GM10248 (cell line): ENCODE measurements around the gene DAB2IP.

ENCODE experiments used
- CTCF ChIA-PET: fragments of 300-600 bp; sonication (Branson Sonifier 250); formaldehyde crosslinking; extraction: SDS; loops from one replicate; lab custom pipeline; 2021; ENCODE audit warnings: antibody characterized with exemption; lab: Yijun Ruan, JAX
- POLR2A ChIA-PET: fragments of 350-650 bp; sonication (Branson Sonifier 250); formaldehyde crosslinking; extraction: SDS; loops from one replicate; lab custom pipeline; 2020; ENCODE audit warnings: antibody characterized with exemption; lab: Yijun Ruan, JAX
- DNase-seq: peaks from one replicate; pipeline ENCODE4 v3.0.0; 2012; ENCODE audit errors: extremely low spot score
- CTCF ChIP-seq: IDR thresholded peaks from 2 replicates; pipeline ENCODE4 v1.5.1; 2012; ENCODE audit warnings: mild to moderate bottlenecking, low read depth; ENCODE audit errors: extremely low read depth, missing control alignments, control extremely low read depth

Gene DAB2IP

GRCh38 chr9:121783111-121783510, 131.7 kb downstream of the DAB2IP start:
- CTCF ChIA-PET: no interaction called here
- POLR2A ChIA-PET: no interaction called here
- no peak for TF ChIP-seq CTCF
- no peak for DNase-seq

GRCh38 chr9:121783521-121784507, 132.4 kb downstream of the DAB2IP start:
- DNase-seq: no peak
- POLR2A ChIA-PET: no interaction called here
- TF ChIP-seq CTCF: no peak
- CTCF ChIA-PET: no interaction called here

GRCh38 chr9:121784731-121785411, 133.4 kb downstream of the DAB2IP start:
- ChIA-PET CTCF (no interaction called here), POLR2A (no interaction called here)
- TF ChIP-seq CTCF: no peak
- DNase-seq: no peak

GRCh38 chr9:121785673-121786542, 134.5 kb downstream of the DAB2IP start:
- POLR2A ChIA-PET: no interaction called here
- CTCF ChIA-PET: no interaction called here
- no peak for TF ChIP-seq CTCF
- DNase-seq: no peak

- POLR2A ChIA-PET: no interaction called here
- no peak for TF ChIP-seq CTCF
- DNase-seq: no peak
- CTCF ChIA-PET: no interaction called here
These were observed 135.1 kb downstream of the DAB2IP start for GRCh38 chr9:121786543-121786948.

GRCh38 chr9:121786998-121787422, 135.6 kb downstream of the DAB2IP start:
- no peak for TF ChIP-seq CTCF
- ChIA-PET CTCF (no interaction called here), POLR2A (no interaction called here)
- DNase-seq: no peak
